ENCODE data around the gene ARHGAP24.

Gene ARHGAP24

DNA sequence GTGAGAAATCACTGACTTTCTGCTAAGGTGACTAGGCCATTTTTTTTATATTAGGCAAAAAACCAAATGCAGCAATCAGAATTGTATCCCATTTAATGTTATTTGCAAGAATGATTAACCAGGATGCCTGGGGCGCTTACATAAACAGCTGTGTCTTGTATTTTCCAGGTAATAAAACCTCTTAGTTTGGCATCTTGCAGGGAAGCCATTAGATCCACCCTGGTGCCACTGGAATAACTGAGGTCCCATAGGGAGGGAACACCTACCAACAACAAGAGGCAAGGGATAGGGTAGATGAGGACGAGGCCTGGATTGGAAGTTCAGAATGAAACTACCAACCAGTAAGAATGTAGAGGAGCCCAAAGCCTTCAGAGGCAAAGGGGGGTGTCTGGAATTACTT is 288.3 kb downstream of the ARHGAP24 start:
- Histone ChIP-seq H3K9me3 (ENCODE audit: severe bottlenecking) (no peaks in the 10 kb centered on the region), H3K4me1 (ENCODE audit: insufficient read depth, poor library complexity, severe bottlenecking) (peaks cover 7% of the 10 kb centered on the region), H3K27ac (ENCODE audit: poor library complexity, severe bottlenecking) (no peak overlapping the region), H3K27me3 (ENCODE audit: insufficient read depth, poor library complexity, severe bottlenecking) (no peaks in the 10 kb centered on the region), H3K4me3 (ENCODE audit: severe bottlenecking) (no peak overlapping the region), H3K36me3 (ENCODE audit: low read depth) (no peaks in the 10 kb centered on the region)
- ATAC-seq (ENCODE audit: low read depth) (no peak), DNase-seq (ENCODE audit: low spot score) (no peak)
- TF ChIP-seq, protein P1, sequence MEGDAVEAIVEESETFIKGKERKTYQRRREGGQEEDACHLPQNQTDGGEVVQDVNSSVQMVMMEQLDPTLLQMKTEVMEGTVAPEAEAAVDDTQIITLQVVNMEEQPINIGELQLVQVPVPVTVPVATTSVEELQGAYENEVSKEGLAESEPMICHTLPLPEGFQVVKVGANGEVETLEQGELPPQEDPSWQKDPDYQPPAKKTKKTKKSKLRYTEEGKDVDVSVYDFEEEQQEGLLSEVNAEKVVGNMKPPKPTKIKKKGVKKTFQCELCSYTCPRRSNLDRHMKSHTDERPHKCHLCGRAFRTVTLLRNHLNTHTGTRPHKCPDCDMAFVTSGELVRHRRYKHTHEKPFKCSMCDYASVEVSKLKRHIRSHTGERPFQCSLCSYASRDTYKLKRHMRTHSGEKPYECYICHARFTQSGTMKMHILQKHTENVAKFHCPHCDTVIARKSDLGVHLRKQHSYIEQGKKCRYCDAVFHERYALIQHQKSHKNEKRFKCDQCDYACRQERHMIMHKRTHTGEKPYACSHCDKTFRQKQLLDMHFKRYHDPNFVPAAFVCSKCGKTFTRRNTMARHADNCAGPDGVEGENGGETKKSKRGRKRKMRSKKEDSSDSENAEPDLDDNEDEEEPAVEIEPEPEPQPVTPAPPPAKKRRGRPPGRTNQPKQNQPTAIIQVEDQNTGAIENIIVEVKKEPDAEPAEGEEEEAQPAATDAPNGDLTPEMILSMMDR (IDR thresholded peaks at IDR 0.05; ENCODE audit: poor library complexity, severe bottlenecking), result no peak

DNA sequence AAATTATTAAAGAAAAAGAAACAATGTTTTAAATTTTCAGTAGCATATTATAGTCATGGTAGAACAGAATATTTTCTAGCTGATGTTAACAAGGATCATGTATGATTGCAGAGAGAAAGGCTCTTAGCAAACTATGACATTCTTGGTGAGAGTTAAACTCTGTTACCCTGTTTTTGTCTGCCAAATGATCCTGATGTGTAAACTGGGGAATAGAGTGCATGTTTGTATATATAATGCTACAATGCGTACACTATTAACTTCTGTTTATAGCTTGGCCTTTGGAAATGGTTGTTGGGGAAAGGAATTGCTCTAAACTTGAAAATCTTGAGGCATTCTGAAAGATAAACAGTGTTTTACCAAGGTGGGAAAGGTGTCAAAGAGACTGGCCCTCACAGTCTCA is 292.7 kb downstream of the ARHGAP24 start:
- TF ChIP-seq, protein P1 (IDR thresholded peaks at IDR 0.05; ENCODE audit: poor library complexity, severe bottlenecking), result no peak
- H3K9me3 ChIP-seq (ENCODE audit: severe bottlenecking), result no peaks in the 10 kb centered on the region
- no peaks in the 10 kb centered on the region for H3K27me3 ChIP-seq (ENCODE audit: insufficient read depth, poor library complexity, severe bottlenecking)
- no peak for ATAC-seq (ENCODE audit: low read depth)
- no peak for DNase-seq (ENCODE audit: low spot score)
- H3K4me1 ChIP-seq (ENCODE audit: insufficient read depth, poor library complexity, severe bottlenecking), result peaks cover 1% of the 10 kb centered on the region
- no peak overlapping the region for H3K27ac ChIP-seq (ENCODE audit: poor library complexity, severe bottlenecking)
- H3K4me3 ChIP-seq (ENCODE audit: severe bottlenecking), result no peak overlapping the region
- no peaks in the 10 kb centered on the region for H3K36me3 ChIP-seq (ENCODE audit: low read depth)

DNA sequence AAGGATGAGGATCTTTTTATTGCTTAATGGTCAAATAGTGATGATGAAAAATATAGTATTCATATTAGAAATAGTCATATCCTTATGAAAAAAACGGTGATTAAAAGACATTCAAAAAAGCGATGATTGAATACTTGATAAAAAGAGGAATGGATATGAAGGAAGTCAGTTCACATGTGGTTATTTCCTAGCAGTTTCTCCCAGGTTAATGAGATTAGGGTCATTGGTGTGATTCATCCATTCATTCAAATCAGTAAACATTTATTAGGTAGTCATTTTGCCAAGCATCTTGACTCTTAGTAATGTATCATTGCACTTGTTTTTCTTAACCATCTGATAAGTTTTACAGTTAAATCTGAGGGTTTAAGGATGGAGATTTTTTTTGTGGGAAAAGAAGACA is 294.1 kb downstream of the ARHGAP24 start:
- Histone ChIP-seq H3K27me3 (ENCODE audit: insufficient read depth, poor library complexity, severe bottlenecking) (no peaks in the 10 kb centered on the region), H3K36me3 (ENCODE audit: low read depth) (no peaks in the 10 kb centered on the region), H3K27ac (ENCODE audit: poor library complexity, severe bottlenecking) (no peak overlapping the region), H3K9me3 (ENCODE audit: severe bottlenecking) (no peaks in the 10 kb centered on the region), H3K4me1 (ENCODE audit: insufficient read depth, poor library complexity, severe bottlenecking) (no peaks in the 10 kb centered on the region), H3K4me3 (ENCODE audit: severe bottlenecking) (no peak overlapping the region)
- DNase-seq (ENCODE audit: low spot score), result no peak
- no peak for ATAC-seq (ENCODE audit: low read depth)
- TF ChIP-seq, protein P1 (IDR thresholded peaks at IDR 0.05; ENCODE audit: poor library complexity, severe bottlenecking), result no peak

DNA sequence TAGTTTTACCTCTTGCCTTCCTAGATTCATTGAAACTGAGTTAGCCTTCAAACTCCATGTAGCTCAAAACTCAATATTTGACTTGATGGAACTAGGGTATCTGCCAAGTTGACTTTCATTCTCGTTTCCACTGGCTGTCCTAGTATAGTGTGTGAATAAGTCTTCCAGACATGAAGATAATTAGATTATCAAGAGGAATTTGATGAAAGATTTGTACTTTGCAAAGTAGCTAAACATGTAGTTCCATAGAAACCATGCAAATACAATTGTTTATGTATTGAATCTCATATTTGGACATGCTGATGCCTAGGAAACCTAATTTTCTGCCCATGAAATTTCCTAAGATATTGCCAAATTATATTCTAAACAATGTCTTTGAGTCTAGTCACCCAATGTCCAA is 297.5 kb downstream of the ARHGAP24 start:
- TF ChIP-seq, protein P1 (IDR thresholded peaks at IDR 0.05; ENCODE audit: poor library complexity, severe bottlenecking), result no peak
- H3K27me3 ChIP-seq (ENCODE audit: insufficient read depth, poor library complexity, severe bottlenecking), result no peaks in the 10 kb centered on the region
- ATAC-seq (ENCODE audit: low read depth) (no peak), DNase-seq (ENCODE audit: low spot score) (no peak)
- H3K4me1 ChIP-seq (ENCODE audit: insufficient read depth, poor library complexity, severe bottlenecking), result peaks cover 15% of the 10 kb centered on the region
- no peaks in the 10 kb centered on the region for H3K9me3 ChIP-seq (ENCODE audit: severe bottlenecking)
- H3K4me3 ChIP-seq (ENCODE audit: severe bottlenecking), result no peak overlapping the region
- no peaks in the 10 kb centered on the region for H3K36me3 ChIP-seq (ENCODE audit: low read depth)
- no peak overlapping the region for H3K27ac ChIP-seq (ENCODE audit: poor library complexity, severe bottlenecking)

DNA sequence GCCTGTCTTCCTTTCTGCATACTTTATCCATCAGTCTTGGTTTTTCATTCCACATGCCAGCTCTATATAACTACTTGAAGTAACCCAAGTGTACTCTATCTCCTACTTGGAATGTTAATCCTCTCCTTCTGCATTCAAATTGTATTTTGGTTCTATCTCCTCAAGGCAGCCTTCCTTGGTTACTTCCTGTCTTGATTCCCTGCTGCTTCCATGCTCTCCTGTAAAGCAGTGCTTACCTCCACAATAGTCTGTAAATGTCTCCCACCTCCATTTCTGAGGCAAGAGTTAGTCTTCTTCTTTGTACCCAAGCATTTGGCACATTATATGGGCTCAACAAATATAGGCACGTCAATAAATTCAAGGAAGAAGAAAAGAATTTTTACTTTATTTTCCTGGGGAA is 298.4 kb downstream of the ARHGAP24 start:
- DNase-seq (ENCODE audit: low spot score), result no peak
- no peaks in the 10 kb centered on the region for H3K9me3 ChIP-seq (ENCODE audit: severe bottlenecking)
- H3K36me3 ChIP-seq (ENCODE audit: low read depth), result no peaks in the 10 kb centered on the region
- peaks cover 24% of the 10 kb centered on the region for H3K4me1 ChIP-seq (ENCODE audit: insufficient read depth, poor library complexity, severe bottlenecking)
- H3K4me3 ChIP-seq (ENCODE audit: severe bottlenecking), result no peak overlapping the region
- no peaks in the 10 kb centered on the region for H3K27me3 ChIP-seq (ENCODE audit: insufficient read depth, poor library complexity, severe bottlenecking)
- H3K27ac ChIP-seq (ENCODE audit: poor library complexity, severe bottlenecking), result no peak overlapping the region
- no peak for ATAC-seq (ENCODE audit: low read depth)
- TF ChIP-seq, protein P1 (IDR thresholded peaks at IDR 0.05; ENCODE audit: poor library complexity, severe bottlenecking), result no peak
